Activated B cell treated with CpG ODN at 0.5 μM for 24 hours (primary cell): Measurements from ENCODE around the gene MT1HL1. TPM values are rescaled to one million over a fixed set of nuclear protein-coding genes. Genes with fewer than 3 reads are reported as not detected.
"Not testable (repeated sequence)": the region's sequence is repeated elsewhere in the genome, so short reads cannot be mapped to it uniquely, and the experiment has no call there.

ENCODE experiments used
- ATAC-seq: fragments of 200-7000 bp; cut with Tn5 transposase; one replicate; pipeline ENCODE4 v1.10.0; 2021; ENCODE audit warnings: low read depth, mild to moderate bottlenecking, moderate library complexity
- CTCF ChIA-PET: fragments of 350-600 bp; sonication (Branson Sonifier 250); formaldehyde crosslinking; loops from one replicate; lab custom pipeline; 2021; ENCODE audit warnings: antibody characterized with exemption; lab: Charles Lee
- POLR2A ChIA-PET: fragments of 350-600 bp; sonication (Branson Sonifier 250); formaldehyde crosslinking; loops from one replicate; lab custom pipeline; 2021; ENCODE audit warnings: antibody characterized with exemption; lab: Charles Lee
- DNase-seq: peaks from one replicate; pipeline ENCODE4 v3.0.0; 2022
- H3K27ac Mint-ChIP-seq: one replicate; pipeline ENCODE4 v1.8.0; 2020; ENCODE audit warnings: mixed read lengths
- H3K27me3 Mint-ChIP-seq: one replicate; pipeline ENCODE4 v1.8.0; 2021; ENCODE audit warnings: mixed read lengths
- H3K36me3 Mint-ChIP-seq: one replicate; pipeline ENCODE4 v1.8.0; 2021; ENCODE audit warnings: low read depth, mixed read lengths
- H3K4me1 Mint-ChIP-seq: one replicate; pipeline ENCODE4 v1.8.0; 2021; ENCODE audit warnings: mixed read lengths
- H3K4me3 Mint-ChIP-seq: one replicate; pipeline ENCODE4 v1.8.0; 2020; ENCODE audit warnings: mild to moderate bottlenecking, mixed read lengths
- H3K9me3 Mint-ChIP-seq: one replicate; pipeline ENCODE4 v1.8.0; 2020; ENCODE audit warnings: mixed read lengths
- intact Hi-C: fragments of 100-400 bp; cut with micrococcal nuclease; formaldehyde crosslinking; loops from one replicate; pipeline ENCODE4 v1.15.1; 2024
- total RNA-seq: library from RNA; stranded (reverse); gene quantifications from 2 replicates; pipeline ENCODE4 v1.2.3, GENCODE V29; 2022
- TF ChIP-seq, protein P1 (sequence below): fragments of 200-600 bp; IDR thresholded peaks from one replicate; pipeline ENCODE4 v1.8.0; 2022; ENCODE audit warnings: antibody characterized with exemption, mild to moderate bottlenecking

Gene MT1HL1
- total RNA-seq, 1 donor from 2014 or later: not detected

DNA sequence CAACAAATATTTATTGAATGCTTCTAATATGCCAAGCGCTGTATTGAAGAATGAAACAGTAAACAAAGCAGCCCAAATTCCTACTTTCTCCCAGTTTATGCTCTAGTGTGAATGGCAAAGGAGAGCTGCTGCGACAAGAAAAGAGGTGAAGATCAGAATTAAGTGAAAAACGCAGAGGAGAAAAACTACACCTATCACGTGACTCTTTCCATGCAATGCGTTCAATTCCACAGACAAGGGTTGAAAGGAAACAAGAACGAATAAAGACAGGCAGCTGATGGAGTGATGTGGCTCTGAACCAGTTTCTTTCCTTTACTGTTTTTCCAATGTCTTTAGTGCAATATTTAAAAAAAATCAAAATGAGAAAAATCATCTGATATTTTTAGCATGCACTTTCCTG is 23.6 kb downstream of the MT1HL1 start:
- no peaks in the 10 kb centered on the region for H3K9me3 Mint-ChIP-seq
- H3K36me3 Mint-ChIP-seq: no peaks in the 10 kb centered on the region
- H3K27me3 Mint-ChIP-seq: no peaks in the 10 kb centered on the region
- TF ChIP-seq, protein P1, sequence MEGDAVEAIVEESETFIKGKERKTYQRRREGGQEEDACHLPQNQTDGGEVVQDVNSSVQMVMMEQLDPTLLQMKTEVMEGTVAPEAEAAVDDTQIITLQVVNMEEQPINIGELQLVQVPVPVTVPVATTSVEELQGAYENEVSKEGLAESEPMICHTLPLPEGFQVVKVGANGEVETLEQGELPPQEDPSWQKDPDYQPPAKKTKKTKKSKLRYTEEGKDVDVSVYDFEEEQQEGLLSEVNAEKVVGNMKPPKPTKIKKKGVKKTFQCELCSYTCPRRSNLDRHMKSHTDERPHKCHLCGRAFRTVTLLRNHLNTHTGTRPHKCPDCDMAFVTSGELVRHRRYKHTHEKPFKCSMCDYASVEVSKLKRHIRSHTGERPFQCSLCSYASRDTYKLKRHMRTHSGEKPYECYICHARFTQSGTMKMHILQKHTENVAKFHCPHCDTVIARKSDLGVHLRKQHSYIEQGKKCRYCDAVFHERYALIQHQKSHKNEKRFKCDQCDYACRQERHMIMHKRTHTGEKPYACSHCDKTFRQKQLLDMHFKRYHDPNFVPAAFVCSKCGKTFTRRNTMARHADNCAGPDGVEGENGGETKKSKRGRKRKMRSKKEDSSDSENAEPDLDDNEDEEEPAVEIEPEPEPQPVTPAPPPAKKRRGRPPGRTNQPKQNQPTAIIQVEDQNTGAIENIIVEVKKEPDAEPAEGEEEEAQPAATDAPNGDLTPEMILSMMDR: no peak
- POLR2A ChIA-PET: no interaction called here
- DNase-seq (no peak), ATAC-seq (no peak)
- intact Hi-C loops: no loop called here
- H3K4me3 Mint-ChIP-seq: no peak overlapping the region
- no peak overlapping the region for H3K27ac Mint-ChIP-seq
- no peaks in the 10 kb centered on the region for H3K4me1 Mint-ChIP-seq
- CTCF ChIA-PET: no interaction called here

DNA sequence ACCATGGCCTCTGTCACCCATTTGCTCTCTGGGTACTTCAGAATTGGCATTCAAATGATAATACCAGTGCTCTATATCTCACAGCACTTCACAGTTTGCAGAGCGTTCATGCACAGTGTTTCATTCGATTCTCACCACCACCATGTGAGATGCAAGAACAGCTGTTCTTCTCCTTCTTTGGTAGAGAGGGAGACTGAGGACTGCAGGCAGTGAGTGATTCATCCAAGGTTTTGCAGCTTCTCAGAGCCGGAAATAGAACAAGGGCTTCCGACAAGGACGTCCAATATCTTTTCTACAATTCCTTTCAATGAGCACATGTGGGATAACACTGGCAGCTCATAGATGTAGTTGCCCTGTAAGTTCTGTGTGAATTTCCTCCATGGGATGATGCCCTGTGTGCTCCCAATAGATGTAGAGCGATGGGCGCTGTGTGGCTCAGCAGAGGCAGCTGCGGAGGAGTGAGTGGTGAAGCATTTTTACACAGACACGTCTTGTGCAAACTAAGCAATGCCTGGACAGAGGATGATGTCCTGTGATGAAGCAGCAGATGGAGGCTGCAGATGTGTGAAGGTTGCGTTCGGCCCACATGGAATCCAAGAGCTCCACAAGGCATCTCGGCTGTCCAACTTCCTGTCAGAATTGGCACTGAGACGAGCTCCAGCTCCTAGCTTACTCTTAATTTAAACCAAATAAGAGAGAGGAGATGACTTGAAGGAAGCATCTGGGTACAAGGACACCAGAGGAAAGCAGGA is 24.9 kb downstream of the MT1HL1 start:
- DNase-seq: no peak
- no peaks in the 10 kb centered on the region for H3K9me3 Mint-ChIP-seq
- H3K27ac Mint-ChIP-seq: no peak overlapping the region
- H3K4me3 Mint-ChIP-seq: no peak overlapping the region
- no peaks in the 10 kb centered on the region for H3K36me3 Mint-ChIP-seq
- ChIA-PET CTCF (no interaction called here), POLR2A (no interaction called here)
- intact Hi-C loops: no loop called here
- H3K4me1 Mint-ChIP-seq: no peaks in the 10 kb centered on the region
- TF ChIP-seq, protein P1: no peak
- no peaks in the 10 kb centered on the region for H3K27me3 Mint-ChIP-seq
- ATAC-seq: no peak

DNA sequence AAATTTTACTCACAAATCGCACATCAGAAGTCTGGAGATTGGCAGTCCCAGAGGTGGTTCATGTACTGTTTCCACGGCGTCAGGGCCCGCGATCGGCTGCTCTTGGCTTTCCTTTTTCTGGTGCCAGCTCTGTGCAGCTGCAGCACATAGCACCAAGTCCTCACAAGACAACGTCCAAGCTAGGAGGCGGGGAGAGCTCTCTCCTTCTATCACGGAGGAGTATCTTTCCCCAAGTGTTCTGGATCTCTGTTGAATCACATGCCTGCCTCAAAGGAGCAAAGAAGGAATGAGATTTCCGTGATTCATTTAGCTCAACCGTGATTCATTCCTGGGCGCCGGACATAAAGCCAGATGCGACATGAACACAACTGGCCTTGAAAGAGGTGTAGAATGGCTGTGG is 25.5 kb downstream of the MT1HL1 start:
- no peaks in the 10 kb centered on the region for H3K9me3 Mint-ChIP-seq
- no peak overlapping the region for H3K4me3 Mint-ChIP-seq
- H3K27me3 Mint-ChIP-seq: no peaks in the 10 kb centered on the region
- TF ChIP-seq, protein P1: no peak
- POLR2A ChIA-PET: no interaction called here
- no peak for DNase-seq
- H3K36me3 Mint-ChIP-seq: no peaks in the 10 kb centered on the region
- no peak overlapping the region for H3K27ac Mint-ChIP-seq
- H3K4me1 Mint-ChIP-seq: no peaks in the 10 kb centered on the region
- CTCF ChIA-PET: no interaction called here
- ATAC-seq: no peak
- intact Hi-C loops: no loop called here

DNA sequence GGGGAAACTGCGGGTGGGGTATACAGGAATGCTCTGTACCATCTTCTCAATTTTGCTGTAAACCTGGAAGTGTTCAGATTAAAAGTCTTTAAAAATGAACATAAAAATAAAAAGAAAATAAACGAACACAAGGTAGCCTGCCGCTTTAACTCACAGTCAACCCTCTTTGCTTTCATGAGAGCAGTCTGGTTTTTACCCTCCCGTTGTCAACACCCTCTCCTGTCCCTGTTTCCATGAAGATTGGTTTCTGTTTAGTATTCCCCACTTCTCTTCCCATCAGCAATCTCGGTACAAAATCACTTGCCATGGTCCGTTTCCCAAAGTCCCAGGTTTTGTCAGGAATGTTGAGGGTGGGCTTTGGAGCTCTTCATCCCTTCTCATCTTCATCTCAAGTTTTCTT is 28.8 kb downstream of the MT1HL1 start:
- Mint-ChIP-seq H3K27me3 (no peaks in the 10 kb centered on the region), H3K36me3 (no peaks in the 10 kb centered on the region), H3K9me3 (no peaks in the 10 kb centered on the region), H3K4me3 (no peak overlapping the region), H3K27ac (no peak overlapping the region), H3K4me1 (no peaks in the 10 kb centered on the region)
- POLR2A ChIA-PET: no interaction called here
- CTCF ChIA-PET: no interaction called here
- ATAC-seq (no peak), DNase-seq (no peak)
- intact Hi-C loops: no loop called here
- TF ChIP-seq, protein P1: no peak

DNA sequence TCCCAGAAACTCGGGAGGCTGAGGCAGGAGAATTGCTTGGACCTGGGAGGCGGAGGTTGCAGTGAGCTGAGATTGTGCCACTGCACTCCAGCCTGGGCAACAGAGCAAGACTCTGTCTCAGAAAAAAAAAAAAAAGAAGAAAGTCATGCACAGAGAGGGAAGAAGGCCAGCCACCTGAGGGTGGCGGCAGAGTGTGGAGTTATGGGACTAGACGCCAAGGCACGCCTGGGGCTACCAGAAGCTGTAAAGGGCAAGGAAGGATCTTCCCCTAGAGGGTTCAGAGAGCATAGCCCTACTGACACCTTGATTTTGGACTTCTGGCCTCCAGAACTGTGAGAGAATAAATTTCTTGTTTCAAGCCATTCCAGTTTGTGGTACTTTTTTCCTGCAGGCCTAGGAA is 30.2 kb downstream of the MT1HL1 start:
- intact Hi-C loops, H3K27me3 Mint-ChIP-seq, DNase-seq, CTCF ChIA-PET, H3K4me3 Mint-ChIP-seq, ATAC-seq, H3K4me1 Mint-ChIP-seq, H3K9me3 Mint-ChIP-seq, POLR2A ChIA-PET, H3K27ac Mint-ChIP-seq, H3K36me3 Mint-ChIP-seq: not testable (repeated sequence)

DNA sequence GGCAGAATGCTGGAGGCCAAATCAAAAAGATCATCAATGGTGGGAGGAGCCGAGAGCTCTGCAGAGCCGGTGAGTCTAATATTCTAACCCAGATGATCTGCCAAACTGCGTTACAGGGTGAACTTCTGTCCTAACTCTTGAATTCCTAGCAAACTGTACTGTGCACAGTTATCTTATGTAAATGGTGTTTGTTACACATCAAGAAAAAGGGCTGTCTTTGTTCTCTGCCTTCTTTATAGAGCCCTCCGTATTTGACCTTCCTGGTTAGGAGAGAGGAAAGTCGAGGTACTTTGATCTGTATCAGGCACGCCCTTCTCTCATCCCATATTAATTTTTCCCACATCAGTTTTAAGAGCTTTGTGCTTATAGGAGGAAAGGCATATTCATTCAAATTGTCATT is 37.6 kb downstream of the MT1HL1 start:
- no peak overlapping the region for H3K4me3 Mint-ChIP-seq
- TF ChIP-seq, protein P1: no peak
- DNase-seq (no peak), ATAC-seq (no peak)
- ChIA-PET POLR2A (no interaction called here), CTCF (no interaction called here)
- no peaks in the 10 kb centered on the region for H3K36me3 Mint-ChIP-seq
- intact Hi-C loops: no loop called here
- H3K27me3 Mint-ChIP-seq: peaks cover 4% of the 10 kb centered on the region
- no peaks in the 10 kb centered on the region for H3K4me1 Mint-ChIP-seq
- no peaks in the 10 kb centered on the region for H3K9me3 Mint-ChIP-seq
- no peak overlapping the region for H3K27ac Mint-ChIP-seq
